COLO668 (cell line): ENCODE results near the gene RUNX3.

Experiments
- DNase-seq: peaks from one replicate; lab custom pipeline; 2025; ENCODE audit not compliant: unreplicated experiment; lab: John Stamatoyannopoulos, UW

The RUNX3 gene

DNA sequence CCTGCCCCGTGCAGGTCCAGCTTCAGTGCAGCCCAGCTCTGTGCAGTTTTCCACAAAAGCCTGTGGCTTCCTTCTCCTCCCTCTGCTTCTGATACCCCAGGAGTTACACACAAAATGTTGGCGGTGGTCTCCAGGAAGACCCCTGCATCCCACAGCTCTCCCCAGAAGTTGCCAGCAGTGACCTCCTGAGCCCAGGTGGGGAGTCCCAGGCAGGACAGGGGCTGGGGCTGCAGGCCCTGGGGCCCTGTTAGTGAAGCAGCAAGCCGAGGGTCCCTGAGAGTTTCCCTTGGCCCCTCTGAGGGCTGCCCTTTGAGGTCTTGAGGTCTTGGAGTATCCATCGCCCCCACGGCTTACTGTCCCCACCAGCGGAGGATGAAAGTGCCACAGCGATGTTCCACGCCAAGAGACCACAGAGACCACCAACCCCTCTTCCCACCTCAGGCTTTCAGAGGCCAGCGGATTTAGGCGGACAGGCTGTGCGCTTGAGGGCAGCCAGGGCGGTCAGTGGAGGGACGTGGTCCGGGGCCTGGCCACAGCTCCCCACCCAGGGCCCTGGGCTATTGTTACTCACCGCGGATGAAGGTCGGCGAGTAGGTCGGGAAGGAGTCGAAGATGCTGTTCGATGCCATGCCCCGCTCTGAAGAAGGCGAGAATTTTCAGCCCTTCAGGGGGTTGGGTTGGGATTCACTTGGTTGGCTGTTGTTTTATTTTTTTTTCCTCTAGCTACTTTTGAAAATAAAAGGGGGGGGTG lies 34.0 kb upstream of the RUNX3 start:
- DNase-seq = no peak

DNA sequence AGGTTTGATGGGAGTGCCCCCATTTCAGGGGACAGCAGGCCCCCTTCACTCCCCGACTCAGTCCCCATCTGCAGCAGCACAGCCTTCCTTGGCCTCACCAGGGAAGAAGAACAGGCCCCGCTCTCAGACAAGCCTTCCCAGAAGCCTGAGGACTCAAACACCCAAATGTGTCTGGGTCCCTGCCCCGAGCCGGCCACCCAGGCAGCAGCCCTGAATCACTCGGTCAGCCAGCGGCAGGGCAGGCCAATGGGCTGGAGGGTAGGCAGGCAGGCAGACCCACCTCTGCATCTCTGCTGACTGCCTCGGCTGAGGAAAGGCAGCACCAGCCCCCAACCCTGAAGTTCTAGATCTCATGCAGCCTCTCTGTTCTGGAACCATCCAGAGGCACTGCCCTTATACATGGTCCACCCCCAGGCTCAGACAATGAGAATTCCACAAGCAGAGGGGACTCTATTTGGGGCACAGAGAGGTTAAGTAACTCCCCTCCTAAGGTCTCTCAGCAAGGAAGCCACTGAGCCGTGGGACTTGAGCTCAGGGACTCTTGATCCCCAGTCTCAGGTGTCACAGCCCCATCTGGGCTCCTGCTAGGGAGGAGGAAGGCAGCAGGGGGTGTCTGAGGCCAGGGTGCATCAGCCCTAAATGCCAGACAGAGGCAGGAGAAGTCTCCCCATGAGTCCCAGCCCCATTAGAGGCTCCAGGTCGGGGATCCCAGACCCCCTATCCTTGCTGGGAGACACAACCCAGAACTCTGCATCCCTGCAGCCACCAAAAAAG lies 33.2 kb upstream of the RUNX3 start:
- DNase-seq = no peak

DNA sequence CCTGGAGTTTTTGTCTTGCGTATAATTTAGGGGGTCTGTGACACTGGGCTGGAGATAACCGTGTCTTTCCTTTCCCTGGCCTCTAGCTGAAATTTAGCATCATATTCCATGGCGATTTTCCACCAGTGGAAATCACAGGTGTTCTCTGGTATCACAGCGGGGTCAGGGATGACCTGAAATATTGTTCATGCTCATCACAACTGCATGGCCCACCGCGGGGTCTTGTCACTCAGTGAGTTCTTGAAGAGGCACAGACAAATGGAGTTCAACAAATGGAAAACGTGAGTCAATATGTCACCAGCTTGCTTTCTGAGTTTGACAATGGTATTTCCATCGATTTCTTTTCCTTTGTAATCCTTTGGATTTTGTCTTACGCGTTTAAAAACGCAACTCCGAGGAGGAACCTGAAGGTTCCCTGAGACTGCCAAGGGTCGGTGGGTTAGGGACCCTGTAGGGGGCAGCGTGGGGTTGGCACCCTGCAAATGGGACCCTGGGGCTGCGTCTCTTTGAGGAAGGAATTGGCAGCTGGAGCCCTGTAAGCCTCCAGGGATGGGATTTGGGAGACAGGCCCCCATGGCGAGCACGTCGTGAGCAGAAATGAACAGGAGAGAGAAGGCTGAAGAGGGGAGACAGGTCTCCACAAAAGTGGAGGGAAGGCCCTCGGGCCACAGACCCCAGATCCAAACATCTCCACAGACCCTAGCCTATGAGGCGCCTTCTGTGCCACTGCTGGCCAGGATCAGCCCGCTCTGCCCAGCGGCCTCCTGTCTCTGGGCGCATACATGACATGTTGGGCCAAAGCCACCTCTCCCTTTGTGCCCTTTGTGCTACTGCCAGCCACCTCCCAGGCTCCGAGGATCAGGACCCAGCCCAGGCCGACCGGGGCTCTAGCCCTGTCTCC lies 32.1 kb upstream of the RUNX3 start:
- DNase-seq = no peak

DNA sequence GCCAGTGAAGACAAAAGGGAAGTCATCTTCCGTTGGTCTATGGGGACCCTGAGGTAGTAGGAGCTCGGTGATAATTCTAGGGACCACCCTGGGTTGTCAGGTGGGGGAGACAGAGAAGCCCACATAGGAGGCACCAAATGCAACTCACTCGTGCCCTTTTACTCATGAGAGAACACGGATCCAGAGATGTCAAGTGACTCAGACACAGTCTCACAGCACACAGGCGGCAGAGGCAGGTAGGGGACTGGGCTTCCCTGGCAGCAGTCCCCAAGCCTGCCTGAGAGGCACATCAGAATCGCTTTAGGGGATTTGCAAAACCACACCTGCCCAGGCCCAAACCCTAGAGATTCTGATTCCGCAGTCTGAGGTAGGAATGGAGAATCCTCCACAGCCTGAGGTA lies 31.3 kb upstream of the RUNX3 start:
- no peak for DNase-seq

DNA sequence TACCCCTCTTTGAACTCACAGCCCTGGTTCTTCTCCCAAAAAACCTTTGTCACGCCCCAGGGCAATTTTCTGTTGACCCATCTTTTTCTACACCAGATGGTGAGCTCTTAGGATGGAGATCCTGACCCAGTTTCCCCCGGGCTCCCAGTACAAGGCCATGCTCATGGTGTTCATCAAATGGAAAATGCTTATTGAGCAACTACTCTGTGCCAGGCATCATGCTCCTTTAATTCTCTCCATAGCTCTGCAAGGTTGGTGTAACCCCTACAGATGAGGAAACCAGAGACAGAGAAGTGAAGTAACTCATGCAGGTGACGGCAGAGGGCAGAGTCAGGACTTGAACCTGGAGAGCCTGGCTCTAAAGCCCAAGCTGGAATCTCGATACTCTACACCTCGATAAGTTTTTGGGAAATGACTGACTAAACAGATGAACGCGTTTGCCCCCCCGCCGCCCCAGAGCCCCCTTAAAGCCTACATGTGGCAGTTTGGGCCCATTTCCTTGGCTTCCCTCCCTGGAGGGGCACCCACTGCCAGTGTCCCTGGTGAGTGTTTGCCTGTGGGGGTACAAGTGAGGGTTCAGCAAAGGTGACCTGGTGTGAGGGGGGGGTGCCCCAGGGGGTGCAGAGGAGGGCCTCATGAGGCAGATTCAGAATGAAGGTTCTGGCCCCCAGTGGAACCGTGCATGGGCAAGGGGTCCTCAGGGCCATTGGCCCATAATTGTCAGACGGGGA lies 30.2 kb upstream of the RUNX3 start:
- DNase-seq = no peak

GRCh38 chr1:24959623-24959975 lies 29.5 kb upstream of the RUNX3 start:
- no peak for DNase-seq

- DNase-seq = no peak
These were observed 28.9 kb upstream of the RUNX3 start for GRCh38 chr1:24958766-24959622.

DNA sequence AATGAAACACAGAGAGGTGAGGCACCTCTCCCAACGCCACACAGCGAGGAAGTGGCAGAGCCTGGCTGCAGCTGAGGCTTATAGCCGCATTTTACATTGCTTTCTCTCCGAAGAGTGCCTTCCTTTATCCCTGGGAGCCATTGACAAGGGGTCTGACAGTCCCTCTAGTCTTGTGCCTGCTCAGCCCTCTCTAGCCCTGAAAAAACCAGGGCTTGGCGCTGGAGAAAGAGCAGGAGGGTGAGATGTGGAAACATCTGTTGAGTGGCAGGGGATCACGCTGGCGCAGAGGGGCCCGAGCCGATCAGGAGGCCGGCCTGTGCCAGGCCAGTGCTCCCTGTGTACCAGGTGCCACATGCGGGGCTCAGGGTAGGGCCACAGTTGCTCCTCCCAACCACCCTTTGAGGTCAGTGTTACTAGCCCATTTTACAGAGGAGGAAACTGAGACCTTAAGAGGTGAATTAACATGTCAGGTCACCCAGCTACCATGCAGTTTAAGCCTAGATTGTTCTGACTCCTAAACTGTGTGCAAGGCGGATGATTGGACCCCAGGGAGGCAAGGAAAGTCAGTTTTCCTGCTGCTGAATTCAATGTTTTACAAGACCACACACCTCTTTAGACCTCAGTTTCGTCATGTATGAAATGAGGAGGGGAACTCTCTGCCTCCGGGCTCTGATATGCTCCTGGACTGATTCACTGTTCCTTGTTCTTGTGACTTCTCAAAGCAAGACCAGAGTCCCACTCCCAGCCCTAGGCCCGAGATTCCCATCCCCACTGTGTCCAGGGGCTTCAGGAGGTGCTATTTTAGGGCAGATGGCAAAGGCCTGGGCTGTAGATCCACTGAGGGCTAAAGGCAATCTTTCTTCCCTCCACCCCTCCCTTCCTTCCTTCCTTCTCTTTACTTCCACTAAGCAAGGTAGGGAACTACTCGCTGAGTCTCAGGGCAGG lies 28.0 kb upstream of the RUNX3 start:
- DNase-seq = no peak

DNA sequence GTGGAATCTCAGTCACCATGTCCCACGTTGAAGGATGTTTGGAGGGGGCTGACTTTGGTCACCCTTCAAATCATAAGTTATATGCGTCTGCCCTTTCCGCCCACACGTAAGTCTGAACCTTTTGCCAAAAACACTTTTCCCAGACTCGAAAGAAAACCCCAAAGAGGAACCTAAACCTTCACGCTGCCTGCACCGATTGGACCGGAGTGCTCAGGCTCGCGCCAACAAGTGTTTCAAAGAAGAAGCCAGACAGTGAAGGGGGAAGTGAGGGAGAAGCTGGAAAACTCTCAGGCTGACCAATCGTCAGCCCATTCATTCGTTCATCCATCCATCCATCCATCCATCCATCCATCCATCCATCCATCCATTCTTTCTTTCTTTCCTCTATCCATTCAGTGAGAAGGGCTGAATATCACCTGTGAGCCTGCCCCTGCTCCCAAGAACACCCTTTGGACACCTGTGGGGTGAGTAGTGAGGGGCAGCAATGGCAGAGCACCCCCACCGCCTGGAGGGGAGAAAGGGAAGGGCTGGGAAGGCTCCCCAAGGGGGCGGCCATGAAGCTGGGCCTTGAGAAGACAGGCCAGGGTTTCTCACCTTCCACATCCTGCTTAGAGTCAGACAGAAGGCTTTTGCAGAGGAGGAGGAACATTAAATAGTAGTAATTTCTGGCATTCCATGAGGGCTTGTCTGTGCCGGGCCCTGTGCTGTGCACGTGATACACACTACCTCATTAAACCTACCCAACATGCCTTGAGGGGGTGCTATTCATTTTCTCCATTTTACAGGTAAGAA lies 27.1 kb upstream of the RUNX3 start:
- DNase-seq = no peak

- DNase-seq = no peak
These were observed 25.8 kb upstream of the RUNX3 start for GRCh38 chr1:24955779-24956365.

DNA sequence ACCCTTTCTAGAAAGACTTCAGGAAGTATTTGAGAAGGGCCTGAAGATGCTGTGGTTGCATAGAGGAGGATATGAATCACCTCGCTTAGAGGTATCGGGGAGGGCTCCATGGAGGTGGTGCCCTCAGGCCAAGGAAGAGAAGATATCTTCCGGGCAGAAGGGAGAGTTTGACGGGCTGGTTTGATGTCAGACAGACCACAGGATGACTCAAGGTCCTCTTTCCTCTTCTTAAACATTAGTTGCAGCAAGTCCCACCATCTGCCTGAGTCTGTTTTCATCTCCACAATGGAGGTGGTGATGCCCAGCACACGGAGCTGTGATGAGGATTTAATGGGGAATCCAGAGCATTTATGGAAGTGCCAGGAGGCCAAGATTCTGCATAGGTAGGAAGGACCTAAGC lies 25.1 kb upstream of the RUNX3 start:
- no peak for DNase-seq

GRCh38 chr1:24954631-24955030 lies 24.6 kb upstream of the RUNX3 start:
- DNase-seq = no peak

DNA sequence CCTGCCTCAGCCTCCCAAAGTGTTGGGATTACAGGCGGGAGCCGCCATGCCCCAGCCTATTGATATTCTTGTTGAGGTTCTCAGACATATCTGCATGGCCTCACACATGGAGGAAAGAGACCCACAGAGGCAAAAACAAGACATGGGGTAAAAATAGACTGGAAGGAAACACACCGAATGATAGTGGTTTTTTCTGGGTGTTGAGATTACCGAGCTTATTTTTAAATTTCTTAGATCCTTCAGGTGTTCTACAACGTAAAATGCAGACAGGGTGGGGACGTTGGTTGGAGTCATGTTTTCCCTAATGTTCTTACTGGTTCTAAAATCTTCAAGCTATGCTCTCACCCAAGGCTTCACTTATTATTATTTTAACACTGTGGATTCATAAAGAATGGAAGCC lies 23.9 kb upstream of the RUNX3 start:
- no peak for DNase-seq

DNA sequence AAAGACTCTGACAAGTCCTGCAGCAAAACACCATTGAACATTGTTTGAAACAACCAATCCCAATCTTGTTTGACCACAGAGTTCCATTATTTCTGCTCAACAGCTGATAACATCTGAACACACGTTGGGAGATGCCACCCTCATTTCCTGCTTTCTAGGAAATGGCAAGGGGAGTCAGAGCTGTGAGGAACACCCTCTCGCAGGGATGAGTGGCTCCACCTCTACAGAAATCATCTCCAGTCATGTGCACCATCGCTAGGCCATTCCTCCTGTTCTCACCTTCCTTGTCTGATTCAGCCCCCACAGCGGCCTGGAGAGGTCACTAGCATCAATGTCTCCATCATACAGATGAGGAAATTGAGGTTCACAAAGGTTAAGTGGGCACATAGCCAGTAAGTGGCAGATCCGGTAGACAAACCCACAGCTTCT lies 22.4 kb upstream of the RUNX3 start:
- DNase-seq = no peak

DNA sequence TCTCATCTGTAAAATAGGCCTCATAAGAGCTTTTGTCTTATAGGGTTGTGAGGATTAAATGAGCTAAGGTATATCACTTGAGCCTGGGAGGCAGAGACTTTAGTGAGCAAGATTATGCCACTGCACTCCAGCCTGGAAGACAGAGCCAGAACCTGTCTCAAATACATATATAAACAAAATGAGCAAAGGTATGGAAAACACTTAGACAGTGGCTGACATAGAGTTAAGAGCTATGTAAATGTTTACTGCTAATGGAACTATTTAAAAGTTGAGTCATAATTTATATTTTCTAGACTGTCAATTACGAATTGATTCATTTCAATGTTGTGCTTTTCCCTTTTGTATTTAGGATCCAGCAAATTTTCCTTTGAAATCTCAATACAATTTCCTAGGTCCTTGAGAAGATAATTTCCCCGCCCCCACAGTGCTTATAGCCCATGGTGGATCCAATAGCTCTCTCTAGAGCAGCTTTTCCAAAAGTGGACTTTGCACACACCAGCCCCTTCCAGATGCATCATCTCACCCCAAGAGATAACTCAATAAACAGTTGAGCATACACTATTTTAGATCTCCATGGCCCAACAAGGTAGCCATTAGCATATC lies 21.8 kb upstream of the RUNX3 start:
- DNase-seq = no peak

- DNase-seq = no peak
These were observed 21.3 kb upstream of the RUNX3 start for GRCh38 chr1:24951337-24951736.

DNA sequence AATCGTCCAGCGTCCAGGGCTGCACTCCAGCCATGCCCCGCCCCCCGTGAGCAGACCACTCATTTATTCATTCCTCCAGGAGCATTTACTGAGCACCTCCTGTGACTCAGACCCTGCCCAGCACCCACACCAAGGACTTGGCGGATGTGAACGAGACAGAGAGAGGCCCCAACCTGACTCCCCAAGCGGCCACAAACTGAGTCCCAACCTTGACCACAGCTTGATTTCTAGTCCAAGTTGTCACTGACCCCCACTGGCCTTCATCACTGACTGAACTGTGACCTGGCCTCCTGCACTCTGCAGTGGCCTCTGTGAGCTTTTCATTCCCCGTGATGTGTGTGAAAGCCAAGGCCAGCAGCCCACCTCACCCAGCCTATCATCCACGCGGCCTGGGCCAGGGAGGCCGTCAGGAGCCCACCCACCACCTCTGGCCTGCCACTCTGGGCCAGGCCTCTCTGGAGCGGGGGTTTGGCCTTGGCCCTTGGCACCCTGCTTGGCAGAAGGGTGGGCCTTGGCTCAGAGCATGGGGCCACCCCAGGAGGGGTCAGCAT lies 19.3 kb upstream of the RUNX3 start:
- DNase-seq = no peak
